Liver (tissue), 3 donors: ENCODE results near the gene MAP3K21.

ENCODE experiments used
- JUND ChIP-seq, 2 donors: IDR thresholded peaks; 2 replicates each; pipeline ENCODE4 v1.6.1; 2016; ENCODE audit warnings: antibody characterized with exemption in 2 of 2
- TF ChIP-seq, protein P1 (sequence below): IDR thresholded peaks from 2 replicates; pipeline ENCODE4 v1.6.1; 2016; ENCODE audit warnings: antibody characterized with exemption, mild to moderate bottlenecking
- TF ChIP-seq, protein P2 (sequence below): fragments of 150-350 bp; IDR thresholded peaks from 2 replicates; pipeline ENCODE4 v1.5.1; 2017; ENCODE audit warnings: improper control_type of control experiment, low read depth, low read length; ENCODE audit not compliant: missing input control
- TF ChIP-seq, protein P3 (sequence below): IDR thresholded peaks from 2 replicates; pipeline ENCODE4 v1.6.1; 2016; ENCODE audit warnings: antibody characterized with exemption
- donor health status: healthy.
- donor health status: healthy.

DNA sequence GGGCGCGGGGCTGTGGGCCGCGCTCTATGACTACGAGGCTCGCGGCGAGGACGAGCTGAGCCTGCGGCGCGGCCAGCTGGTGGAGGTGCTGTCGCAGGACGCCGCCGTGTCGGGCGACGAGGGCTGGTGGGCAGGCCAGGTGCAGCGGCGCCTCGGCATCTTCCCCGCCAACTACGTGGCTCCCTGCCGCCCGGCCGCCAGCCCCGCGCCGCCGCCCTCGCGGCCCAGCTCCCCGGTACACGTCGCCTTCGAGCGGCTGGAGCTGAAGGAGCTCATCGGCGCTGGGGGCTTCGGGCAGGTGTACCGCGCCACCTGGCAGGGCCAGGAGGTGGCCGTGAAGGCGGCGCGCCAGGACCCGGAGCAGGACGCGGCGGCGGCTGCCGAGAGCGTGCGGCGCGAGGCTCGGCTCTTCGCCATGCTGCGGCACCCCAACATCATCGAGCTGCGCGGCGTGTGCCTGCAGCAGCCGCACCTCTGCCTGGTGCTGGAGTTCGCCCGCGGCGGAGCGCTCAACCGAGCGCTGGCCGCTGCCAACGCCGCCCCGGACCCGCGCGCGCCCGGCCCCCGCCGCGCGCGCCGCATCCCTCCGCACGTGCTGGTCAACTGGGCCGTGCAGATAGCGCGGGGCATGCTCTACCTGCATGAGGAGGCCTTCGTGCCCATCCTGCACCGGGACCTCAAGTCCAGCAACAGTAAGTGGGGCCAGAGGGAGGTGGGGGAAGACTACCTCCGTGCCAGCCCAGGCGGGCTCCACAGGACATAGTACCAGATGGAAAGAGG lies 808 bp downstream of the MAP3K21 start:
- TF ChIP-seq, protein P1, sequence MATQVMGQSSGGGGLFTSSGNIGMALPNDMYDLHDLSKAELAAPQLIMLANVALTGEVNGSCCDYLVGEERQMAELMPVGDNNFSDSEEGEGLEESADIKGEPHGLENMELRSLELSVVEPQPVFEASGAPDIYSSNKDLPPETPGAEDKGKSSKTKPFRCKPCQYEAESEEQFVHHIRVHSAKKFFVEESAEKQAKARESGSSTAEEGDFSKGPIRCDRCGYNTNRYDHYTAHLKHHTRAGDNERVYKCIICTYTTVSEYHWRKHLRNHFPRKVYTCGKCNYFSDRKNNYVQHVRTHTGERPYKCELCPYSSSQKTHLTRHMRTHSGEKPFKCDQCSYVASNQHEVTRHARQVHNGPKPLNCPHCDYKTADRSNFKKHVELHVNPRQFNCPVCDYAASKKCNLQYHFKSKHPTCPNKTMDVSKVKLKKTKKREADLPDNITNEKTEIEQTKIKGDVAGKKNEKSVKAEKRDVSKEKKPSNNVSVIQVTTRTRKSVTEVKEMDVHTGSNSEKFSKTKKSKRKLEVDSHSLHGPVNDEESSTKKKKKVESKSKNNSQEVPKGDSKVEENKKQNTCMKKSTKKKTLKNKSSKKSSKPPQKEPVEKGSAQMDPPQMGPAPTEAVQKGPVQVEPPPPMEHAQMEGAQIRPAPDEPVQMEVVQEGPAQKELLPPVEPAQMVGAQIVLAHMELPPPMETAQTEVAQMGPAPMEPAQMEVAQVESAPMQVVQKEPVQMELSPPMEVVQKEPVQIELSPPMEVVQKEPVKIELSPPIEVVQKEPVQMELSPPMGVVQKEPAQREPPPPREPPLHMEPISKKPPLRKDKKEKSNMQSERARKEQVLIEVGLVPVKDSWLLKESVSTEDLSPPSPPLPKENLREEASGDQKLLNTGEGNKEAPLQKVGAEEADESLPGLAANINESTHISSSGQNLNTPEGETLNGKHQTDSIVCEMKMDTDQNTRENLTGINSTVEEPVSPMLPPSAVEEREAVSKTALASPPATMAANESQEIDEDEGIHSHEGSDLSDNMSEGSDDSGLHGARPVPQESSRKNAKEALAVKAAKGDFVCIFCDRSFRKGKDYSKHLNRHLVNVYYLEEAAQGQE, result no peak
- TF ChIP-seq, protein P2, sequence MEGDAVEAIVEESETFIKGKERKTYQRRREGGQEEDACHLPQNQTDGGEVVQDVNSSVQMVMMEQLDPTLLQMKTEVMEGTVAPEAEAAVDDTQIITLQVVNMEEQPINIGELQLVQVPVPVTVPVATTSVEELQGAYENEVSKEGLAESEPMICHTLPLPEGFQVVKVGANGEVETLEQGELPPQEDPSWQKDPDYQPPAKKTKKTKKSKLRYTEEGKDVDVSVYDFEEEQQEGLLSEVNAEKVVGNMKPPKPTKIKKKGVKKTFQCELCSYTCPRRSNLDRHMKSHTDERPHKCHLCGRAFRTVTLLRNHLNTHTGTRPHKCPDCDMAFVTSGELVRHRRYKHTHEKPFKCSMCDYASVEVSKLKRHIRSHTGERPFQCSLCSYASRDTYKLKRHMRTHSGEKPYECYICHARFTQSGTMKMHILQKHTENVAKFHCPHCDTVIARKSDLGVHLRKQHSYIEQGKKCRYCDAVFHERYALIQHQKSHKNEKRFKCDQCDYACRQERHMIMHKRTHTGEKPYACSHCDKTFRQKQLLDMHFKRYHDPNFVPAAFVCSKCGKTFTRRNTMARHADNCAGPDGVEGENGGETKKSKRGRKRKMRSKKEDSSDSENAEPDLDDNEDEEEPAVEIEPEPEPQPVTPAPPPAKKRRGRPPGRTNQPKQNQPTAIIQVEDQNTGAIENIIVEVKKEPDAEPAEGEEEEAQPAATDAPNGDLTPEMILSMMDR, result no peak
- no peak for TF ChIP-seq JUND (IDR thresholded peaks at IDR 0.05)
- TF ChIP-seq, protein P3, sequence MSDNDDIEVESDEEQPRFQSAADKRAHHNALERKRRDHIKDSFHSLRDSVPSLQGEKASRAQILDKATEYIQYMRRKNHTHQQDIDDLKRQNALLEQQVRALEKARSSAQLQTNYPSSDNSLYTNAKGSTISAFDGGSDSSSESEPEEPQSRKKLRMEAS, result no peak
